GM19025 (cell line): ENCODE results near the gene MRPS10.
"Not testable (repeated sequence)": the region's sequence is repeated elsewhere in the genome, so short reads cannot be mapped to it uniquely, and the experiment has no call there.

Source experiments
- ATAC-seq: cut with Tn5 transposase; IDR thresholded peaks from one replicate; pipeline ENCODE4 v1.9.1; 2021; ENCODE audit warnings: mild to moderate bottlenecking, low read depth, moderate library complexity; ENCODE audit not compliant: unreplicated experiment

The MRPS10 gene

DNA sequence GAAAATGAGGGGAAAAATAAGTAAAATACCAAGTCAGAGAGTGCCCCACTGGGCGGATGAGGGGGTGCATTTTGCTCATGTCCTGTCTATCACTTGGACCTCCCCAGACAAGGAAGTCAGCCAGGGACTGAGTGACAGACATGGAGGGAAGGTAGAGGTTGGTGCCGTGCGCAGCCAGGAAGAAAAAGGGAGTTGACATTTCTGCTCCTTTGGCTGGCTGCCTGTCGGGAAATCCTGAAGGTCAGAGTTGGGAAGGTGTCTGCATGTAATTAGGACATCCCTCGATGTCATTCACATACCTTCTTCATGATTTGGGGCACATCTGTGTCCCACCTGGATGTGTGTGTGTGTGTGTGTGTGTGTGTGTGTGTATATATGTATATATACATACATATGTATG is 35.6 kb downstream of the MRPS10 start:
- no peak for ATAC-seq

GRCh38 chr6:42179945-42180313 is 37.7 kb downstream of the MRPS10 start:
- no peak for ATAC-seq

DNA sequence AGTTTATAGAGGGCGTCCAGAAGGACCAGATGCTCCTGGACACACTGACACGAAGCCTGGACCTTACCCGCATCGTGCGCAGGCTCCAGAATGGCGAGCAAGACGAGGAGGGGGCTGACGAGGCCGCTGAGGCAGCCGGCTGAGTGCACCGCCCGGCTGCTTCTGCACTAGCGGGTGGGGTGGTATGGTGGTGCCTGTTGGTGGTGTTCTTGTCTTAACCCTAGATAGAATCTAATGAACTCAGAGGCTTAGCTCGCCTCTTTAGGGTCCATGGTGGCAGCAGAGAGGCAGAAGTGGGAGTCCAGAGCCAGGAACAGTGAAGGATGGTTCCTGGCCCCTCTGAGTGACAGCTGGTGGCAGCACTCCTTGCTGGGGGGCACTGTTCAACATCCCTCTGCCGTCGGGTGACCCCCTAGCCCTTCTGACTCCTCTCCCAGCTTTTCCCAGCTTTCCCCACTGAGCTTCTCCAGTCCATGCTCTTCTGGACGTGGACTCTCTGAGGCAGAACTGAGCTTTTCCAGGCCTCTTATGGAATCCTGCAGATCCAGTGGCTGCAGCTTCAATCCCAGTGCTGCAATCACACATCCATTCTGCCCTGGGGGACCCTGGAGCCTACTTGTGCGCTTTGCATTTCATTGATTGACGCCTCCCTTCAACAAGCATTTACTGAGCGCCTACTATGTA is 38.3 kb downstream of the MRPS10 start:
- no peak for ATAC-seq

DNA sequence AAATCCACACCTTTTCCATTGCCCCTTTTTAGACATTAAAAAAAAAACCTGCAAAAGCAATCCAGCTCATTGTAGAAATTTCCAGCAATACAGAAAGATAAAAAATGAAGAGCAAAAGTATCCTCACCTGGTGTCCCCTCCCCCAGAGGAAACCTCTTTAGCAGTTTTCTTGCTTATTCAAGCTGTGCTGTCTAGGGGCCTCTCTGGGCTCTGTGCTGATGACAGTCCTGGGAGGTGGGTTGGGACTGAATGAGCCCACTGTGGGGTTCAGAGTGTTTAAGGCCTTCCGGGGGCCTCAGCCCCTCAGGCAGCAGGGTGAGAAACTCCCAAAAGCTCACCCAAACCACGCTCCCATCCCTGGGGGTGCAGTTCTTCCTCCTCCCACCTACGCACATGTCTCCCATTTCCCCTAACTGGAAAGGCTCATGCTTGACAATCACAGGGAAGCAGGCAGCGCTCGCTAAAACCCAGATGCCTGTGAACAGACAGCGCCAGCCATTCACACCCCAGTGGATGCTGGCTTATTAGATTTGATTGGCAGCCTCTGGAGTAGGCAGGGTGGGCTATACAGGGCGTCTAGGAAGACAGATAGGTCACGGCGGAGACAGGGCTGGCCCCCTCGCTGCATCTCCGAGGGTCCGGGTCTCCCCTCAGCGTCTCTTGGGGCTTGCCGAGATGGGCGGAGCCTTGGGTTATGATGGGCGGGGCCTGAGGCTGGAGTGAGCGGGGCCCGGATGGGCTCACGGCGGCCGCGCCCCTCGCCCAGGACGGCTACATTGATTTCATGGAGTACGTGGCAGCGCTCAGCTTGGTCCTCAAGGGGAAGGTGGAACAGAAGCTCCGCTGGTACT is 39.9 kb downstream of the MRPS10 start:
- no peak for ATAC-seq

GRCh38 chr6:42176981-42177380 is 40.7 kb downstream of the MRPS10 start:
- ATAC-seq = no peak

- no peak for ATAC-seq
Observed at GRCh38 chr6:42175860-42176259, 41.8 kb downstream of the MRPS10 start.

DNA sequence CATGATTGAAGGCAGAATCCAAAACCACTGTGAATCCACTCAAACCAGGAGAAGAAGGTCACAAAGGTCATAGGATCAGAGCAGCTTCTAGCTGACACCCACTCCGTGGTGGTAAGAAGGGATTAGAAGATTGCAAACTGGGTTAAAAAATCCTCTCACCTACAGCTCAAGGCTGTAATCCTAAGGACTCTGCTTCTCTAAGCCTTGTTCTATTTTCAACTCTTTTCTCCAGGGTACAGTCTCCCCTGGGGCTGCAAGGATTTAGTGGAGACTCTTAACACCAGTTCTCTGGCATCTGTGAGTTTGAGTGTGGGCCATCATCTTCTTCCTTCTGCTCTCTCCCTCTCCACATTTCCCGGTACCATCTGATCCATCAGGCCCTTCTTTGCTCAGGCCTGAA is 44.6 kb downstream of the MRPS10 start, which contains the start of gene GUCA1A:
GUCA1A (plus strand) TSS at position 264 of the 400 bp plus-strand sequence. CDS start 250 bp downstream, outside the sequence.
- ATAC-seq = no peak

- ATAC-seq = no peak
Observed at GRCh38 chr6:42171813-42172581, 45.7 kb downstream of the MRPS10 start.

DNA sequence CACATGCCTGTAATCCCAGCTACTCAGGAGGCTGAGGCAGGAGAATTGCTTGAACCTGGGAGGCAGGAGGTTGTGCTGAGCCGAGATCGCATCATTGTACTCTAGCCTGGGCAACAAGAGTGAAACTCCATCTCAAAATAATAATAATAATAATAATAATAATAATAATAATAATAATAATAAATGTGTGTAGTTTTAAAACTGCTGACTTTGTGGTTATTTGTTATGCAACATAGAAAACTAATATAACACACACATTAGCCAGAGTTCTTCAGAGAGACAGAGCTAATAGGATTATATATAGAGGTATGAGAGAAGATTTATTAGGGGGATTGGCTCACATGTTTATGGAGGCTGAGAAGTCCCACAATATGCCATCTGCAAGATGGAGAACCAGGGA is 47.9 kb downstream of the MRPS10 start:
- ATAC-seq = not testable (repeated sequence)

DNA sequence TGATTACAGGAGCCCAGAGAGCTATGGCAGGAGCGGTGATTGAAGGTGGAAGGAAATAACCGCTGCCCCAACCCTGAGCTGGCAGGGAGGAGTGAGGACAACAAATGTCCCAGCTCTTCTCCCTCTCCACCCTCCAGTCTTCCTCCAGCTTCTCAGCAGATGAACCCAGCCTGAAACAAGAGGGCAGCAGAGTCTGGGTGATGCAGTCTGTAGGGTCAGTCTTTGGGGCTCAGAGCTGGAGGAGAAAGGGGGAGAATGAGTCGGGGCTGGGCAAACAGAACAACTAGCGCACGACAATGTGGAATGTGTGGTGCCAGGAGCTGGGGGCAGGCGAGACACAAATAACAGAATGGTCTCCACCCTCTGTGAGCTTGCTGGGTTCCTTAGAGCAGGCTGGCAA is 49.0 kb downstream of the MRPS10 start:
- no peak for ATAC-seq

DNA sequence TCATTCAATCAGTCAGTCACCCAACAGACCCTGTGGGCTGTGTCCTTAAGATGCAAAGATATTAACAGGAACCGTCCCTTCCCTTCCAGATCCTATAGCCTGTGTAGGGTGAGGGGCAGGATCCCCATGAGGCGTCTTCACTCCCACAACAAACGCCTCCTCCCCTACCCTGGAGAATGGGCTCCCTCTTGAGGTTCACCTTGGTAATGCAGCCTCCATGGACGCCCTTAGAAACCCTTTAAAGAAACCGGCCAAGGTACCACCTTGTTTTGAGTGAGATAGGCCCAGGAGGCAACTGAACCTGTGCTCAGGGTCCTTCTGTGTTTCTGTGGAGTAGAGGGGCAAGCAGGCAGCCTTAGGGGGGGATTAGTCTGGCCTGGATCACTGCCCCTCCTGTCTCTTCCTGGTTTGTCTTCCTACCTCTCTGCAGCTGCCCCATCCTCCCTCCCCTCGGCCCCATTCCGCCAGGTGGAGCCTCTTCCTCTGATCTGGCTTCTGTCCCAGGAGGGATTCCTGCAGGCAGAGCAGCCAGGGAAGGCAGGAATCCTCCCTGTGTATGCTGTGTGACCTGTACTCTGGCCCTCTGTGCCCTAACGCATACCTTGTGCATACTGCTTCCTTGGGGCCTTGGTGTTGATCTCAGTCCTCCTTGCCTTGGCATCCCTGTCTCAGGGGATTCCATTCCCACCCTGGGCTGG is 51.1 kb downstream of the MRPS10 start:
- ATAC-seq = no peak

DNA sequence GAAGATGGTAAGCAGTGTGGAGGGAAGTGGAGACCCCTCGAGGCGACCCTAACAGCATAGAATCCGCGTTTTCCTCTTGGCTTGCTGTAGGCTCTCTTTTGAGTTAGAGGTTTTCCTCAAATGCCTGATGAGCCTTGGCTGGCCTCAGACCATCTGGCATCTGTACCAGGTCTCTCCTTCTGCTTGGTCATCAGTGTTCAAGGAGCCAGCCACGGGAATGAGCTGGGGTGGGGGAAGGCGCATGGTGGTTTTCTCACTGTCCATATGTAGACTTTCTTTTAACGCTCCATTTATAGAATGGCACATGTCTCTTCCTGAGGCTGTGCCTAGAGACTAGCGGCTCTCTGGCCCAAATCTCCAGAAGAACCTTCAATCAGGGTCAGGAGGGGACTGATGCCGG is 52.6 kb downstream of the MRPS10 start:
- no peak for ATAC-seq

DNA sequence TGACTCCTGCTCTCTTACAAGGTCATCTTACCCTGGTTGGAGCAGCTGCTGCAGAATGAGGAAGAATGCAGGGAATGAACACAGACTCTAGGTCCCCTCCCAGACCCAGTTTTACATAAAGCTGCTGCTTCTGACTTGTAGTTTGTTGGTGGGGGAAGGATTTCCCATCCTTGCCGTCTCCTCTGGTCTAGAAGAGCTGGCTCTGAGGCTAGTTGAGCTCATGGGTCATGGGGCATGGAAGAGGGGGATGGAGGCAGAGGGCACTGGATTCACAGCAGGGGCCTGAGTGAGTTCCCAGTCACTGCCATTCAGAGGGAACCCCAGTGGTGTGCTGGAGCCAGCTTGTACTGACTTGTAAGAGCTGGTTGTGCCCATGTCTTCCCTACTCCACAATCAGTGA is 53.7 kb downstream of the MRPS10 start:
- ATAC-seq = no peak

- ATAC-seq = no peak
Observed at GRCh38 chr6:42162812-42163211, 54.8 kb downstream of the MRPS10 start.

GRCh38 chr6:42162384-42162783 is 55.3 kb downstream of the MRPS10 start:
- ATAC-seq = no peak

DNA sequence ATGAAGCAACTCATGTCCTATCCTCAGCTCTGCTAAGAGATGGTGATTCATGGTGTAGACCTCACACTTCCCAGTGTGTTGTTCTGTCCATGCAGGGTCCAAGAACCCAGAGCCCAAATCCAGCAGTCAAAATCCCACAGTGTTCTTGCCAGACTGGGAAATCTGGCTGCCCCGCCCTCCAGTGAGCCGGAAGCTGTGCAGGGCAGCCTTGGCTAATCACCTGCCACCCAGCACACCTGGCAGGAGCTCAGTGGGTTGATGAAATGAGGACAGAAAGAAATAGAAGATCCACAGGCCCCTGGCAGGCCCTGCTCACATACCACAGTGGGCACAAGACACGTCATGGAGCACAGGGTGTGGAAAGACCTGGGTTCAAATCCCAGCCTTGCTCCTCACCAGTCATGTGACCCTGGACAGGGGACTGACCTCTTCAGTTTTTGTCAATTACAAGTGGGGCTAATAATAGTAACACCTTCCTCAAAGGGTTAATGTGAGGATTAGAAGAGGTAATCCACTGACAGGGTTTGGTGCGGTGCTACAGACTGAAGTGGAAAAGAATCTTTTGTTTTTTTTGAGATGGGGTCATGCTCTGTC is 58.1 kb downstream of the MRPS10 start:
- ATAC-seq = no peak

DNA sequence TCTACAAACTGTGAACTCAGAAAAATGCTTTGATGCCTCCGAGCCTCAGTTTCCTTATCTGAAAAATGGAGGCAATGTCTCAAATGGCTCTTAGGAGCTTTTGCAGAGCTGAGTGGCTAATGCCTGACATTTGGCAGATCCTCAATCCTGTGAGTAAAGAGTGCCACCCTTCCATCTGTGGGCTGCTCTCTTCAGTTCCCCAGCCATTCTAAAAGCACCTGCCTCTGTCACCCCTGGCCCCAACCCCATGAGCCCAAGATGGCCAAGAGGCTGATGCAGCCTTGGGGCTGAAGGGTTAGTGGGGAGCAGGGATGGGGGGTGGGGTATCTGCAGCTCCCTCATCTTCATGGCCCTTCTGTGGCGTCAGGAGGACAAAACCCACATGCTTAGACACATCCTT is 59.0 kb downstream of the MRPS10 start:
- ATAC-seq = no peak

DNA sequence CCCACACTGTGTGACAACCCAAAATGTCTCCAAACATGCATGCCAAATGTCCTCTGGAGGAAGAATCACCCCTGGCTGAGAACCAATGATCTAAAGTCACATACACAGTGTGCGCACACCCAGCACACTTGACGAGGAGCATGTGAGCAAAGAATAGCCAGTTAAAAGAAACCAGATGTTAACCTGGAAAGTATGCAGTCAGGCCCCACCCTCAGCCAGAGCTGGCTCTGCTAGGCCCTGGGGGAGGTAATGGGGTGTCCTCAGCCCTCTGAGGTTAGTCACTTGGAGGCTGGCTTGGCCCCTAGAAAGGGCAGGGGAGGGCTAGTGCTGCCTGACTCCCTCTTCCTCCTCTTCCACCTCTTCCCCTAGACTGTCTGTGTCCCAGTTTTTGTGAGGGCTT is 59.6 kb downstream of the MRPS10 start:
- no peak for ATAC-seq
